PC-9 (cell line): Measurements from ENCODE around the gene SMURF1. TPM values are rescaled to one million over a fixed set of nuclear protein-coding genes. Genes with fewer than 3 reads are reported as not detected.

ENCODE experiments used
- BruUV-seq: library from RNA; stranded (reverse); fragments of 400-500 nt; replicated peaks from 2 replicates; lab custom pipeline; 2021; lab: Mats Ljungman, UMichigan
- CTCF ChIA-PET: fragments of 300-600 bp; sonication (Branson Sonifier 250); formaldehyde crosslinking; loops from one replicate; lab custom pipeline; 2022; ENCODE audit warnings: antibody characterized with exemption; lab: Charles Lee
- POLR2A ChIA-PET: fragments of 300-600 bp; sonication (Branson Sonifier 250); formaldehyde crosslinking; loops from one replicate; lab custom pipeline; 2022; ENCODE audit warnings: antibody characterized with exemption; ENCODE audit not compliant: unreplicated experiment; lab: Charles Lee
- DNase-seq, 2 experiments: peaks; one replicate each; pipeline versions ENCODE4 v3.0.0 to v3.0.0-alpha.2; 2015 to 2022; ENCODE audit warnings: mixed read lengths in 1 of 2
- H2AFZ ChIP-seq: fragments of 200-600 bp; sonication (generic); 2 replicates; pipeline ENCODE4 v1.8.1; 2017; ENCODE audit warnings: antibody characterized with exemption
- H3F3A ChIP-seq: fragments of 200-600 bp; sonication (generic); 2 replicates; pipeline ENCODE4 v1.8.1; 2017; ENCODE audit warnings: antibody characterized with exemption, mild to moderate bottlenecking, low read depth; ENCODE audit not compliant: insufficient read depth
- H3K27ac ChIP-seq: fragments of 200-600 bp; sonication (generic); 2 replicates; pipeline ENCODE4 v1.6.1; 2016; ENCODE audit warnings: mixed run types
- H3K27me3 ChIP-seq: fragments of 200-600 bp; sonication (generic); 2 replicates; pipeline ENCODE4 v1.6.1; 2016; ENCODE audit warnings: low read depth, mixed run types; ENCODE audit not compliant: insufficient read depth
- H3K36me3 ChIP-seq: fragments of 200-600 bp; sonication (generic); 2 replicates; pipeline ENCODE4 v1.6.1; 2016; ENCODE audit warnings: low read depth, mixed run types
- H3K4me1 ChIP-seq: fragments of 200-600 bp; sonication (generic); replicated peaks from 2 replicates; pipeline ENCODE4 v1.6.1; 2016; ENCODE audit warnings: mixed run types; ENCODE audit not compliant: insufficient read depth
- H3K4me2 ChIP-seq: fragments of 200-600 bp; sonication (generic); 2 replicates; pipeline ENCODE4 v1.6.1; 2017; ENCODE audit warnings: mixed run types
- H3K4me3 ChIP-seq: fragments of 200-600 bp; sonication (generic); 2 replicates; pipeline ENCODE4 v1.6.1; 2016; ENCODE audit warnings: mixed run types
- H3K79me2 ChIP-seq: fragments of 200-600 bp; sonication (generic); 2 replicates; pipeline ENCODE4 v1.6.1; 2017; ENCODE audit warnings: low read depth, mixed run types
- H3K9me2 ChIP-seq: fragments of 200-600 bp; sonication (generic); 2 replicates; pipeline ENCODE4 v1.8.1; 2017; ENCODE audit warnings: mild to moderate bottlenecking; ENCODE audit not compliant: insufficient read depth
- H3K9me3 ChIP-seq: fragments of 200-600 bp; sonication (generic); 2 replicates; pipeline ENCODE4 v1.8.1; 2016; ENCODE audit warnings: low read depth; ENCODE audit not compliant: insufficient read depth
- H4K20me1 ChIP-seq: fragments of 200-600 bp; sonication (generic); 2 replicates; pipeline ENCODE4 v1.8.1; 2017; ENCODE audit not compliant: insufficient read depth
- EZH2 ChIP-seq: fragments of 200-600 bp; sonication (generic); IDR thresholded peaks from 2 replicates; pipeline ENCODE4 v1.8.0; 2017; ENCODE audit warnings: antibody characterized with exemption, low read depth
- intact Hi-C: fragments of 100-400 bp; cut with micrococcal nuclease; formaldehyde crosslinking; loops from one replicate; pipeline ENCODE4 v1.10.0; 2022; ENCODE audit not compliant: unreplicated experiment
- total RNA-seq: library from RNA; stranded (reverse); gene quantifications from 2 replicates; pipeline ENCODE4 v1.2.3, GENCODE V29; 2021
- TF ChIP-seq, protein P1 (sequence below): fragments of 200-600 bp; sonication (generic); conservative IDR thresholded peaks from 2 replicates; pipeline ENCODE4 v1.6.1; 2017; ENCODE audit warnings: mixed run types, antibody characterized with exemption, mild to moderate bottlenecking, moderate library complexity

Gene SMURF1
- total RNA-seq, 1 experiment from 2014 or later = 53.2 TPM

DNA sequence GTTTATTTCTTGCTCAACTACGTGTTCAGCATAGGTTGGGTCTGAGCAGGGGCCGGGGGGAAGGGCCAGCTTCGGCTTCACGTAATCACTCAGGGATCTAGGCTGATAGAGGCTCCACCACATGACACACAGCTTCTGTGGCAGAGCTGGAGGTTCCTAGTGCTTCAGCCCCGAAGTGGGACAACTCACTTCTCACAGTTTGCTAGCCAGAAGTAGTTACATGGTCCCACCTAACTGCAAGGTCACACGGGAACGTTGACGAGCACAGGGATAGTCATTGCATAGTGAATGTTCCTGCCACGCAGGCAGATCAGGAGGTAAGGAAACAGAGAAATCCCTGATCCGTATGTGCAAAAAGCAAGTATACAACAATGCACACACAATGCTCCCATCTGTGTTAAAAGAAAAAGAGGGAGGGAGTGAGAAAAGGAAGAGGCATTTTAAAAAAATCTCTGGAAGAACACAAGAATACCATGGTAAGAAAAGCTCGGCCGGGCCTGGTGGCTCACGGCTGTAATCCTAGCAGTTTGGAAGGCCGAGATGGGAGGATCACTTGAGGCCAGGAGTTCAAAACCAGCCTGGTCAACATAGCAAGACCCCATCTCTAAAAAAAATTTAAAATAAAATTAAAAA, 16.9 kb downstream of the SMURF1 start:
- ChIA-PET POLR2A (interaction anchor here (0.6 to 0.7 kb wide), 2 partner anchors 15 to 16 kb away, joined by 3 to 15 read pairs; no protein-coding TSS in a partner anchor), CTCF (interaction anchor here (0.6 kb wide), 1 partner anchor 74 kb away, joined by 3 read pairs; no protein-coding TSS in a partner anchor)
- Histone ChIP-seq H3K79me2 (peaks cover 100% of the 10 kb centered on the region), H3K4me3 (no peak overlapping the region), H3K27me3 (no peaks in the 10 kb centered on the region), H3K4me1 (peaks cover 85% of the 10 kb centered on the region), H3K27ac (peak overlapping the region; percentile 50), H3K4me2 (no peak overlapping the region), H3K9me2 (no peaks in the 10 kb centered on the region), H3F3A (peaks cover 65% of the 10 kb centered on the region), H3K36me3 (no peaks in the 10 kb centered on the region), H3K9me3 (no peaks in the 10 kb centered on the region), H2AFZ (no peak overlapping the region), H4K20me1 (peaks cover 36% of the 10 kb centered on the region)
- DNase-seq = peak in 1 of 2 experiments; percentile 37
- BruUV-seq = no TSS peak
- TF ChIP-seq EZH2 = no peak
- TF ChIP-seq, protein P1, sequence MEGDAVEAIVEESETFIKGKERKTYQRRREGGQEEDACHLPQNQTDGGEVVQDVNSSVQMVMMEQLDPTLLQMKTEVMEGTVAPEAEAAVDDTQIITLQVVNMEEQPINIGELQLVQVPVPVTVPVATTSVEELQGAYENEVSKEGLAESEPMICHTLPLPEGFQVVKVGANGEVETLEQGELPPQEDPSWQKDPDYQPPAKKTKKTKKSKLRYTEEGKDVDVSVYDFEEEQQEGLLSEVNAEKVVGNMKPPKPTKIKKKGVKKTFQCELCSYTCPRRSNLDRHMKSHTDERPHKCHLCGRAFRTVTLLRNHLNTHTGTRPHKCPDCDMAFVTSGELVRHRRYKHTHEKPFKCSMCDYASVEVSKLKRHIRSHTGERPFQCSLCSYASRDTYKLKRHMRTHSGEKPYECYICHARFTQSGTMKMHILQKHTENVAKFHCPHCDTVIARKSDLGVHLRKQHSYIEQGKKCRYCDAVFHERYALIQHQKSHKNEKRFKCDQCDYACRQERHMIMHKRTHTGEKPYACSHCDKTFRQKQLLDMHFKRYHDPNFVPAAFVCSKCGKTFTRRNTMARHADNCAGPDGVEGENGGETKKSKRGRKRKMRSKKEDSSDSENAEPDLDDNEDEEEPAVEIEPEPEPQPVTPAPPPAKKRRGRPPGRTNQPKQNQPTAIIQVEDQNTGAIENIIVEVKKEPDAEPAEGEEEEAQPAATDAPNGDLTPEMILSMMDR = no peak
- intact Hi-C loops = loop anchor here (5.0 kb wide), 1 partner anchor 185 kb away; no protein-coding TSS in a partner anchor

DNA sequence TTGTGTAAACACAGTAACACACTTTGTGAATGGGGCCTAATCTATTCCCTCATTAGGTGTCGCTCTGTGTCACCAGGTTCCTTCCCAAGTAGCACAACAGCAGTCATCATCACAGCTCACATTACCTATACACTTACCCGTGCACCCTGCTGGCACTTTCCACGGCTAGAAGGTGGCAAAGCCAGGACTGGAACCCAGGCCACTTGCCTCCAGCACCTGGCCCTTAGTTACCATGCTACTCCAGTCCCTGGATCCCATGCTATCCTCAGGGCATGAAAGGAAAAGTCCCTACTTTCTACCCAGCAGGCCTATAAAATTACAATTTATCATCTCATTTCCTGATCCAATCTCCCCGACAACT, 18.4 kb downstream of the SMURF1 start:
- H3K9me3 ChIP-seq = no peaks in the 10 kb centered on the region; the same call in 1 of the 2 replicates
- H3K79me2 ChIP-seq = peaks cover 100% of the 10 kb centered on the region
- BruUV-seq = no TSS peak
- H3K4me1 ChIP-seq = peaks cover 78% of the 10 kb centered on the region
- H2AFZ ChIP-seq = no peak overlapping the region
- peaks cover 29% of the 10 kb centered on the region for H4K20me1 ChIP-seq
- H3K27ac ChIP-seq = peak overlapping the region; percentile 92
- H3K4me2 ChIP-seq = peak overlapping the region; percentile 71
- CTCF ChIA-PET = no interaction called here
- H3K36me3 ChIP-seq = peaks cover 10% of the 10 kb centered on the region
- no peak overlapping the region for H3K4me3 ChIP-seq
- intact Hi-C loops = loop anchor here (1.0 to 5.0 kb wide), 3 partner anchors 17 to 187 kb away; no protein-coding TSS in a partner anchor
- TF ChIP-seq, protein P1 = no peak
- TF ChIP-seq EZH2 = no peak
- no peaks in the 10 kb centered on the region for H3K27me3 ChIP-seq
- no peaks in the 10 kb centered on the region for H3K9me2 ChIP-seq
- DNase-seq = peak; percentile 28 to 48
- peaks cover 68% of the 10 kb centered on the region for H3F3A ChIP-seq
- POLR2A ChIA-PET = interaction anchor here (0.6 kb wide), 1 partner anchor 100 kb away, joined by 35 read pairs; no protein-coding TSS in a partner anchor

DNA sequence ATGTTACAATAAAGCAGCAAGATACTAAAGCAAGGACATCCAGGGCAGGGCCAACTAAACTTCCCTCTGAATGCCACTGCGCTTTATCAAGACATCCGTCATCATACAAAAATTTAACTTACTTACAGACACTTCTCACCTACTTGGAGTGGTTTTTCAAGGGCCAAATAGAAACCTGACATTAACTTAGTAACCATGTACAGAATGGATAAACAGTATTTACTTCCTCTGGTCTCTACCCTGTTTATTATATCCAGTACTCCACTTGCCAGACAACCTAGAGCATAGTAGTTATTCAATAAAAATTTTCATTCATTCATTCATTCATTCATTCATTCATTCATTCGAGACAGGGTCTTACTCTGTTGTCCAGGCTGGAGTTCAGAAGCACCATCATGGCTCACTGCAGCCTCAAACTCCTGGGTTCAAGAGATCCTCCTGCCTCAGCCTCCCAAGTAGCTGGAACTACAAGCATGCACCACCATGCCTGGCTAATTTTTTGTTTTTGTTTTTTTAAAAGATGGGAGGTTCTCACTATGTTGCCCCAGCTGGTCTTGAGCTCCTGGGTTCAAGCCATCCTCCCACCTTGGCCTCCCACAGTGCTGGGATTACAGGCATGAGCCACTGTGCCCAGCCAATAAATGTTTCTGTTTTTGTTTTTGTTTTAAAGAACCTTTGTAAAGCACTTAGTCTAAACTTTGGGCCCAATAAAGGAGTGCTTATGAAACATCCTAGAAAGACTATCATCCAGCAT, 19.0 kb downstream of the SMURF1 start:
- intact Hi-C loops = loop anchor here (1.0 to 5.0 kb wide), 5 partner anchors 16 to 187 kb away; no protein-coding TSS in a partner anchor
- H4K20me1 ChIP-seq = peaks cover 24% of the 10 kb centered on the region
- CTCF ChIA-PET = interaction anchor here (0.6 kb wide), 1 partner anchor 83 kb away, joined by 5 read pairs; no protein-coding TSS in a partner anchor
- no peaks in the 10 kb centered on the region for H3K9me2 ChIP-seq
- no peaks in the 10 kb centered on the region; the same call in 1 of the 2 replicates for H3K9me3 ChIP-seq
- TF ChIP-seq, protein P1 = no peak
- no peak for TF ChIP-seq EZH2
- peaks cover 100% of the 10 kb centered on the region for H3K79me2 ChIP-seq
- H3F3A ChIP-seq = peaks cover 62% of the 10 kb centered on the region
- H2AFZ ChIP-seq = no peak overlapping the region
- POLR2A ChIA-PET = interaction anchor here (0.6 kb wide), 1 partner anchor 100 kb away, joined by 35 read pairs; no protein-coding TSS in a partner anchor
- H3K4me2 ChIP-seq = peak overlapping the region; percentile 71
- peak overlapping the region; percentile 92 for H3K27ac ChIP-seq
- peaks cover 15% of the 10 kb centered on the region for H3K36me3 ChIP-seq
- H3K4me1 ChIP-seq = peaks cover 72% of the 10 kb centered on the region
- BruUV-seq = no TSS peak
- peak; percentile 60 to 91 for DNase-seq
- no peaks in the 10 kb centered on the region for H3K27me3 ChIP-seq
- peak overlapping the region; percentile 31; the same call in 1 of the 2 replicates for H3K4me3 ChIP-seq
